Left ventricle myocardium inferior (tissue), 1 donor: ENCODE data around the gene SLC7A6OS. TPM values are rescaled to one million over a fixed set of nuclear protein-coding genes. Genes with fewer than 3 reads are reported as not detected.

Experiments used
- DNase-seq: peaks from one replicate; pipeline ENCODE4 v3.0.0-alpha.2; 2020
- H3K27ac ChIP-seq: fragments of 200-600 bp; replicated peaks from 2 replicates; pipeline ENCODE4 v1.8.0; 2021
- H3K27me3 ChIP-seq: fragments of 200-600 bp; 2 replicates; pipeline ENCODE4 v1.8.0; 2021; ENCODE audit warnings: low read depth
- H3K36me3 ChIP-seq: fragments of 200-600 bp; 2 replicates; pipeline ENCODE4 v1.8.0; 2021
- H3K4me1 ChIP-seq: fragments of 200-600 bp; 2 replicates; pipeline ENCODE4 v1.8.0; 2021
- H3K4me3 ChIP-seq: fragments of 200-600 bp; 2 replicates; pipeline ENCODE4 v1.8.0; 2021; ENCODE audit warnings: mild to moderate bottlenecking, moderate library complexity
- H3K9me3 ChIP-seq: fragments of 200-600 bp; replicated peaks from 2 replicates; pipeline ENCODE4 v1.8.0; 2021
- CTCF ChIP-seq: fragments of 200-600 bp; IDR thresholded peaks from 2 replicates; pipeline ENCODE4 v1.8.0; 2021; ENCODE audit warnings: antibody characterized with exemption, mild to moderate bottlenecking, borderline replicate concordance
- intact Hi-C: fragments of 100-400 bp; cut with micrococcal nuclease; formaldehyde crosslinking; loops from one replicate; pipeline ENCODE4 v1.11.0; 2022
- total RNA-seq: library from RNA; stranded (reverse); fragmentation: NEBNext Ultra II Directional; extraction: Animal tissue kit (Norgen Biotek cat#: 25700); gene quantifications from one replicate; pipeline ENCODE4 v1.2.1, GENCODE V29; 2021
- donor health status: DM: no; HTN: yes; CAD: no; lungs with severe emphysema.

SLC7A6OS gene
- total RNA-seq, 1 donor from 2014 or later, result 13.6 TPM

DNA sequence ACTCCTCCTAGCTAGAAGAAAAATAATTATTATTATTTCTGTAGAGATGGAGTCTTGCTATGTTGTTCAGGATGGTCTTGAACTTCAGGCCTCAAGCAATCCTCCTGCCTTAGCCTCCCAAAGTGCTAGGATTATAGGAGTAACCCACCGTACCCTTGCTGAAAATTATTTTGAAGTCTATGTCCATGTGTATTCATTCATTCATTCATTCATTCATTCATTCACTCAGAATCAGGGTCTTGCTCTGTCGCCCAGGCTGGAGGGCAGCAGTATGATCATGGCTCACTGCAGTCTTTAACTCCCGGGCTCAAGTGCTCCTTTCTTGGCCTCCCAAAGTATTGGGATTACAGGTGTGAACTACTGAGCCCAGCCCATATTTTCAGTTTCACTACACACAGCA lies 4.1 kb downstream of the SLC7A6OS start:
- intact Hi-C loops, result no loop called here
- TF ChIP-seq CTCF, result no peak
- peaks cover 77% of the 10 kb centered on the region for H3K36me3 ChIP-seq

GRCh38 chr16:68300734-68301459 lies 9.8 kb downstream of the SLC7A6OS start:
- H3K27ac ChIP-seq, result peak overlapping the region; percentile 73
- TF ChIP-seq CTCF, result no peak
- H3K4me1 ChIP-seq, result peaks cover 52% of the 10 kb centered on the region
- intact Hi-C loops, result no loop called here
- H3K27me3 ChIP-seq, result no peaks in the 10 kb centered on the region
- no peaks in the 10 kb centered on the region for H3K9me3 ChIP-seq
- DNase-seq, result no peak
- H3K4me3 ChIP-seq, result no peak overlapping the region
- peaks cover 94% of the 10 kb centered on the region for H3K36me3 ChIP-seq

More for the DNA sequence above, 4.1 kb downstream of the SLC7A6OS start:
- Histone ChIP-seq H3K9me3 (no peaks in the 10 kb centered on the region), H3K27ac (no peak overlapping the region), H3K27me3 (no peaks in the 10 kb centered on the region), H3K4me1 (peaks cover 34% of the 10 kb centered on the region), H3K4me3 (no peak overlapping the region)
- no peak for DNase-seq

DNA sequence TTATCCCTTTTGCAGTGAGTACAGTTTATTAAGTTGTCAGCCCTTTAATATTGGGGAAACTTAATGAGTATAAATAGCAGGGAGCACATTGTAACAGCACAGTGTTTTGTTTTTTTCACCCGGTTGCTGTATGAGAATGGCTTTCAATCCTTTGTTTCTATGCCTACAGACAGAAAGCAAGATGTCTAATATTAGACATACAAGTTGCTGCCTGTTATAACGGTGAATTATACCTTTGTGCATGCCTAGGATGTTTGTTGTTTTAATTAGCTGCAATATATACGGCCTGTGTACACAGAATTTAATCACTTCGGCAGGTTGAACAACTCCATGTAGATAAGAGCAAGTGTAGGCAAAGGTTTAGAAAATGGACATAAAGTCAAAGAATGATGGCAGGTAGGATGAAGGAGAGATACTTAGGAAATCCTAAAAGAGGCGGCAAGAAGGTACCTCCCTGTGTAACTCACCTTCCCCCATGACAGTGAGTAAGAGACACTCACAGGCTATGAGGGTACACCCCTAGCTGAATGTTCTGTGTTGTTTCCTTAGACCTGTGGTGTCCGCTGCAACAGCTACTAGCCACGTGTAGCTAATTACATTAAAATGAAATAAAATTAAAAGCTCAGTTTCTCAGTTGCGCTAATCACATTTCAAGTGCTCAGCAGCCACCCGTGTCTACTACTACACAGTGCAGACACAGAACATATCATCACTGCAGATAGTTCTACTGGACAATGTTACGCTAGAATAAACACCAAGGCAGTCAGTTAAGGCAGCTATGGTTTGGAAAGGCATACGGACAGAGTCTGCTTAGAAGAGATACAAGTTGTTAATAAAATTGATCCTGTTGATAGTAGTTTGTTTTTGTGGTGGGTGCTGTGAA lies 10.9 kb downstream of the SLC7A6OS start:
- Histone ChIP-seq H3K27me3 (no peaks in the 10 kb centered on the region), H3K9me3 (no peaks in the 10 kb centered on the region), H3K27ac (peak overlapping the region; percentile 73), H3K36me3 (peaks cover 96% of the 10 kb centered on the region), H3K4me3 (no peak overlapping the region), H3K4me1 (peaks cover 63% of the 10 kb centered on the region)
- DNase-seq, result no peak
- TF ChIP-seq CTCF, result no peak
- intact Hi-C loops, result no loop called here

DNA sequence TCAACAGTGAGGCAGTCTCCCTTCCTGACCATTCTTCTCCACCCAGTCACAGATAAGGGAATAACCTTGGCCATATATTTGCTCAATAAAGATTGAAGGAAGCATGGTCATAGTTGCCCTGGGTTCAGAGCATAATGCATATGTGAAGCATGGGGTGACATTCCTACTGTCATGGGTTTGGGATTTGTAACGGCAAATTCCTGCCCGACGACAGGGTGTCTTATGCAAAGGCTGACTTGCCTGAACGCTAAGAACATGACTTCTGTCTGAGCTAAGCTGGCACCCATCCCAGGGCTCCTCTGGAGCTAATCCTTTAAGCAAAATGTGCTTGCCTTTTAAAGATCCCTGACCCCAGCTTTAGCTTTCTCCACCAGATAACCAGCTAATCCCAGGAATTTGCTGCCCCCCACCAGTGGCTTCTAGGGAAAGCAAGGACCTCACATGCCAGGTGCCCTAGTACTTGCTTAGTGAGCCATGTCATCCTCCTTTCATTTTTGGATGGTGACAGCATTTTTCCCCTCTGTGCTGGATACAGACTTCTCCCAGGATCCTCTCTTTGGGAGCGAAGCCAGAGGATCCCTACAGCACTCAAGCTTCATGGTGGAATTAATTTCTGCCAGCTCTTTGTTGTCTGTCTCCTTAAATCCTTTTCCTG lies 11.7 kb downstream of the SLC7A6OS start:
- peak; percentile 68 for DNase-seq
- intact Hi-C loops, result no loop called here
- H3K4me1 ChIP-seq, result peaks cover 63% of the 10 kb centered on the region

More for the DNA sequence above, 11.7 kb downstream of the SLC7A6OS start:
- Histone ChIP-seq H3K36me3 (peaks cover 97% of the 10 kb centered on the region), H3K9me3 (no peaks in the 10 kb centered on the region), H3K4me3 (no peak overlapping the region), H3K27me3 (no peaks in the 10 kb centered on the region), H3K27ac (peak overlapping the region; percentile 73)
- TF ChIP-seq CTCF, result no peak
